ENCODE data around the gene STING1.
"Not testable (repeated sequence)": the region's sequence is repeated elsewhere in the genome, so short reads cannot be mapped to it uniquely, and the experiment has no call there.

Gene STING1

DNA sequence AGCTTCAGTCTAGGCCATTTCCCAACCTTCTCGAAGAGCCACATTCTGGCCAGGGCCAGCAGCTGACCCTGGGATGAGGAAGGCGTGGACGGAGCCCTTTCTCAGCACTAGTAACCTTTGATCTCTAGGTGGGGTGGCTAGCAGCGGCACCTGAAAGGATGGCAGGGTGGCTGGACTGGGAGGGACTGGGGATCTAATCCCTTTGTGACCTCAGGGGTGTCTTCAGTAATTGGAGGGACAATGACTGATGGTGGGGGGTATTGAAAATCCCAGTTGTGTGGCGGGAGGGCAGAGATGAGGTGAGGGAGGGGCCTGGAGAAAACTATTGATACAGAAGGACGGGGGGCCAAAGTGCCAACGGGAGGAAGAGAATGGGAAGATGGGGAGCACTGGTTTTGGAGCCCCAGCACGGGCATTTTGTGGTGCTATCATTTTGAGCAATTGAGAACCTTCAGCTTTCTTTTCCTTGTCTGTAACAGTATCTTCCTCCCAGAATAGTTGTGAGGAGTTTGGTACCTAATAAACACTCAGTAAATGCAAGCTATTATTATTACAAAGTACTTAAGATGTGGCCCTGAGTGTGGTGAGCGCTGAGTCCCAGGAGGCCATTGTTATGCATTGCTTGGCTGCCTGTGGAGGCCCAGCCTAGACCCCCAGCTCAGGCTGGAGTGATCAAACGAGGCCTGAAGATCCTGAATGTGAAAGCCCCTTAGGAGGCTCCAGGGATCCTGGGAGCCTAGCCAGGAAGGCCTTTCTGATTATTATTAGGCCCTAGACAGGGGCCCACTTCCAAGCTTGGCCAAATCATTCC, 41.3 kb upstream of the STING1 start:
- no peak for TF ChIP-seq CTCF (IDR thresholded peaks at IDR 0.05; ENCODE audit: extremely low read depth, missing control alignments)
- no peak for DNase-seq (ENCODE audit: low spot score)

DNA sequence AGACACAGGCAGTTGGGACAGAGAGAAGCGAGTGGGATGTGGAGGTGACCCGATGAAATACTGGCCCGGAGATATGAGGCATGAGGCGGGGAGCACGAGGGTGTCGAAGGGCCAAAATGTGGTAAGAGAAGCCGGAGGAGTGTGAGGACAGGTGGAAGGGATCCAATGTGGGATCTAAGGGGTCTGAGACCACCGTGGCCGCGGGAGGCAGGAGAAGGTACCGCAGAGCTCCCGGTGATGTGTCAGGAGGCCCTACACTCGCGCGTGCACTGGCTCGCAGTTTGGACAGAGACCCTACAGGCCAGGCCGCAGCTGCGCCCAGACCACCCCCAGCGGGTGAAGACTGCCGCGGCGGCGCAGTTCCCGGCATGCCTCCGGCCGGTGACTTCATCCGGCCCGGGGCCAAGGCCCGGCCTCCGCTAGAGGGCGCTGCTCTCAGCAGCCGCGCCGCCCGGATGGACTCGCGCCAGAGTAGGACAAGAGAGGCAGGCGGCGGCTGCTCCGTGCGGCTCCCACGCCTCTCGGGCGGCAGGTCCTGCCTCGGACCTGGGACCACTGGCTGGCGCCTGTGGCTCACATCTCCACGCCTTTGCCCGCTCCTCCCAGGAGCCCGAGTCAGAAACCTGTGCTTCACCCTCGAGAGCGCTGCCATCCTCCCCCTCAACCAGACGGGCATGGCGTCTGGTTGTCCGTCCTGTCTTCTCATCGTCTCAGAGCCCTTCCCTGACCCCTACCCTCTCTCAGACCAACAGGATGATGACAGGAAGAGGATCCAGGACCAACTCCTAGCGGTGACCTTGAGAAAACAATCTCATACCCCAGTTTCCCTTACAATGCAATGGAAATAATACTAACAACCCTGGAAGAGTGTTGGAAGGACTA, 35.4 kb upstream of the STING1 start:
- peak; percentile 90 for DNase-seq (ENCODE audit: low spot score)
- TF ChIP-seq CTCF (IDR thresholded peaks at IDR 0.05; ENCODE audit: extremely low read depth, missing control alignments): peak; percentile 98

GRCh38 chr5:139514486-139514856, 31.9 kb upstream of the STING1 start:
- DNase-seq (ENCODE audit: low spot score): no peak
- no peak for TF ChIP-seq CTCF (IDR thresholded peaks at IDR 0.05; ENCODE audit: extremely low read depth, missing control alignments)

GRCh38 chr5:139513852-139514485, 31.4 kb upstream of the STING1 start:
- no peak for TF ChIP-seq CTCF (IDR thresholded peaks at IDR 0.05; ENCODE audit: extremely low read depth, missing control alignments)
- DNase-seq (ENCODE audit: low spot score): no peak

DNA sequence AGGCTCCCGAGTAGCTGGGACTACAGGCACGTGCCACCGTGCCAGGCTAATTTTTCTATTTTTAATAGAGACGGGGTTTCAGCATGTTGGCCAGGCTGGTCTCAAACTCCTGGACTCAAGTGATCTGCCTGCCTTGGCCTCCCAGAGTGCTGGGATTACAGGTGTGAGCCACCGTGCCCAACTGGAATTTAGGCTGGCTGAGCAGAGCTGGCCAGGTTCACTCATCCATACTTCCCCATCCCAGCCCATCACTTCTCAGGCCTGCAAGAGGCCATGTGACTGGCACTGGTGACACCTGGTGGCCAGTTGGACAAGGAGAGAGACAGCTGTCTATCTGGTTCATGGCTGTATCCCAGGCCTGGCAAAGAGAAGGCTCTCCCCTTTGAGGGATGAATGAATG, 30.9 kb upstream of the STING1 start:
- TF ChIP-seq CTCF (IDR thresholded peaks at IDR 0.05; ENCODE audit: extremely low read depth, missing control alignments): peak; percentile 80

GRCh38 chr5:139512786-139513390, 30.3 kb upstream of the STING1 start:
- TF ChIP-seq CTCF (IDR thresholded peaks at IDR 0.05; ENCODE audit: extremely low read depth, missing control alignments): no peak
- no peak for DNase-seq (ENCODE audit: low spot score)

More for the DNA sequence above, 30.9 kb upstream of the STING1 start:
- DNase-seq (ENCODE audit: low spot score): peak; percentile 76

- DNase-seq (ENCODE audit: low spot score): not testable (repeated sequence)
These were observed 22.2 kb upstream of the STING1 start for GRCh38 chr5:139504722-139505121.

- not testable (repeated sequence) for DNase-seq (ENCODE audit: low spot score)
These were observed 21.3 kb upstream of the STING1 start for GRCh38 chr5:139503879-139504278.

DNA sequence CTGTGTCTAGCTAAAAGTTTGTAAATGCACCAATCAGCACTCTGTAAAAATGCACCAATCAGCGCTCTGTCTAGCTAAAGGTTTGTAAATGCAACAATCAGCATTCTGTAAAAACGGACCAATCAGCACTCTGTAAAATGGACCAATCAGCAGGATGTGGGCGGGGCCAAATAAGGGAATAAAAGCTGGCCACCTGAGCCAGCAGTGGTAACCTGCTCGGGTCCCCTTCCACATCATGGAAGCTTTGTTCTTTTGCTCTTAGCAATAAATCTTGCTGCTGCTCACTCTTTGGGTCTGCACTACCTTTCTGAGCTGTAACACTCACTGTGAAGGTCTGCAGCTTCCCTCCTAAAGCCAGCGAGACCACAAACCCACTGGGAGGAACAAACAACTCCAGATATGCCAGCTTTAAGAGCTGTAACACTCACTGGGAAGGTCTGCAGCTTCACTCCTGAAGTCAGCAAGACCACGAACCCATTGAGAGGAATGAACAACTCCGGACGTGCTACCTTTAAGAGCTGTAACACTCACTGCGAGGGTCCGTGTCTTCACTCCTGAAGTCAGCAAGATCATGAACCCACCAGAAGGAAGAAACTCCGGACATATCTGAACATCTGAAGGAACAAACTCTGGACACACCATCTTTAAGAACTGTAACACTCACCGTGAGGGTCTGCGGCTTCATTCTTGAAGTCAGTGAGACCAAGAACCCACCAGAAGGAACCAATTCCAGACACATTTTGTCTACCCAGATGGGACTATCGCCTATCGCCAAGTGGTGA, 20.7 kb upstream of the STING1 start:
- not testable (repeated sequence) for DNase-seq (ENCODE audit: low spot score)
